GM12878 (cell line): Measurements from ENCODE around the gene GMDS. TPM values are rescaled to one million over a fixed set of nuclear protein-coding genes. Genes with fewer than 3 reads are reported as not detected.

Experiments used
- ATAC-seq: fragments of 200-7000 bp; cut with Tn5 transposase; 3 replicates; pipeline ENCODE4 v1.9.1; 2020; ENCODE audit warnings: mild to moderate bottlenecking, moderate library complexity
- BruUV-seq: library from RNA; stranded (reverse); fragments of 400-500 nt; replicated peaks from 2 replicates; lab custom pipeline; 2021; lab: Mats Ljungman, UMichigan
- CTCF ChIA-PET: fragments of 300-600 bp; sonication (Branson Sonifier 250); formaldehyde crosslinking; extraction: SDS; loops from one replicate; lab custom pipeline; 2021; ENCODE audit warnings: inconsistent platforms; lab: Yijun Ruan, JAX
- POLR2A ChIA-PET: fragments of 350-600 bp; formaldehyde crosslinking; extraction: SDS; loops from one replicate; lab custom pipeline; 2021; ENCODE audit warnings: inconsistent platforms; lab: Charles Lee
- RAD21 ChIA-PET: fragments of 300-600 bp; sonication (Branson Sonifier 250); formaldehyde crosslinking; loops from one replicate; lab custom pipeline; 2023; ENCODE audit warnings: antibody characterized with exemption; ENCODE audit not compliant: unreplicated experiment; lab: Charles Lee
- SMC1A ChIA-PET: fragments of 300-600 bp; sonication (Branson Sonifier 250); formaldehyde crosslinking; loops from one replicate; lab custom pipeline; 2023; ENCODE audit not compliant: unreplicated experiment, uncharacterized antibody; lab: Charles Lee
- DNase-seq: peaks from one replicate; pipeline ENCODE4 v3.0.0-alpha.2; 2011; ENCODE audit warnings: low read depth, low spot score
- FAIRE-seq: peaks from 3 replicates; lab custom pipeline; 2011; peaks lifted over from hg19 to GRCh38; lab: Jason Lieb, UNC
- H2AFZ ChIP-seq: 2 replicates; pipeline ENCODE4 v1.6.0; 2011; ENCODE audit warnings: low read depth, low read length, control low read depth; ENCODE audit not compliant: control insufficient read depth
- H3K27ac ChIP-seq: 2 replicates; pipeline ENCODE4 v1.5.1; 2011; ENCODE audit warnings: control low read depth; ENCODE audit not compliant: control insufficient read depth, insufficient read depth
- H3K27me3 ChIP-seq, 2 experiments: replicated peaks in 1 of 2; 2 replicates each; pipeline versions ENCODE4 v1.6.0 to v1.6.1; 2011; ENCODE audit warnings: low read length in 1 of 2; ENCODE audit not compliant: control insufficient read depth in 2 of 2, insufficient read depth in 2 of 2
- H3K36me3 ChIP-seq, 2 experiments: 2 replicates each; pipeline ENCODE4 v1.5.1; 2011; ENCODE audit warnings: low read length in 1 of 2; ENCODE audit not compliant: control insufficient read depth in 2 of 2, insufficient read depth in 2 of 2
- H3K4me1 ChIP-seq: 2 replicates; pipeline ENCODE4 v1.6.1; 2011; ENCODE audit warnings: mild to moderate bottlenecking, low read length, moderate library complexity, mixed read lengths; ENCODE audit not compliant: control insufficient read depth, insufficient read depth
- H3K4me2 ChIP-seq: 2 replicates; pipeline ENCODE4 v1.6.0; 2011; ENCODE audit warnings: control low read depth; ENCODE audit not compliant: control insufficient read depth, insufficient read depth
- H3K4me3 ChIP-seq: fragments of 200-600 bp; sonication (generic); 2 replicates; pipeline ENCODE4 v1.5.1; 2016
- H3K79me2 ChIP-seq: 2 replicates; pipeline ENCODE4 v1.6.0; 2011; ENCODE audit warnings: low read length; ENCODE audit not compliant: control insufficient read depth, insufficient read depth
- H3K9ac ChIP-seq: 2 replicates; pipeline ENCODE4 v1.8.0; 2011; ENCODE audit warnings: low read length, control low read depth, mixed read lengths; ENCODE audit not compliant: control insufficient read depth, insufficient read depth
- H3K9me3 ChIP-seq: replicated peaks from 3 replicates; pipeline ENCODE4 v1.5.1; 2011; ENCODE audit warnings: mild to moderate bottlenecking, low read length; ENCODE audit not compliant: control insufficient read depth, insufficient read depth
- H4K20me1 ChIP-seq: 2 replicates; pipeline ENCODE4 v1.6.0; 2011; ENCODE audit not compliant: control insufficient read depth, insufficient read depth
- ATF2 ChIP-seq: IDR thresholded peaks from 2 replicates; pipeline ENCODE4 v1.6.1; 2012; ENCODE audit warnings: low read length, inconsistent platforms
- BCLAF1 ChIP-seq: fragments of 450-650 bp; IDR thresholded peaks from 2 replicates; pipeline ENCODE4 v1.6.1; 2017; ENCODE audit warnings: antibody characterized with exemption, mild to moderate bottlenecking, moderate library complexity
- BHLHE40 ChIP-seq, 2 experiments: fragments of 450-650 bp in 1 of 2; IDR thresholded peaks; 2 replicates each; pipeline ENCODE4 v1.6.1; 2011 to 2017; ENCODE audit warnings: low read depth in 2 of 2, borderline replicate concordance in 1 of 2, improper control_type of control experiment in 1 of 2, low read length in 1 of 2, mild to moderate bottlenecking in 1 of 2
- CBFB ChIP-seq: IDR thresholded peaks from 2 replicates; pipeline ENCODE4 v1.6.1; 2016; ENCODE audit warnings: antibody characterized with exemption, low read depth
- CREM ChIP-seq: IDR thresholded peaks from 2 replicates; pipeline ENCODE4 v1.6.1; 2014; ENCODE audit warnings: antibody characterized with exemption, low read depth
- GATAD2B ChIP-seq: fragments of 450-650 bp; conservative IDR thresholded peaks from 2 replicates; pipeline ENCODE4 v1.6.1; 2017; ENCODE audit warnings: low read depth, mild to moderate bottlenecking, moderate library complexity
- HCFC1 ChIP-seq: fragments of 150-350 bp; IDR thresholded peaks from 2 replicates; pipeline ENCODE4 v1.6.1; 2014; ENCODE audit warnings: low read length
- KAT2A ChIP-seq: conservative IDR thresholded peaks from 2 replicates; pipeline ENCODE4 v1.6.1; 2011; ENCODE audit warnings: low read depth, low read length; ENCODE audit not compliant: control insufficient read depth
- MTA2 ChIP-seq: fragments of 450-650 bp; IDR thresholded peaks from 2 replicates; pipeline ENCODE4 v1.6.1; 2016; ENCODE audit warnings: low read depth, mild to moderate bottlenecking, moderate library complexity
- POLR2AphosphoS2 ChIP-seq: IDR thresholded peaks from 2 replicates; pipeline ENCODE4 v1.6.1; 2011; ENCODE audit warnings: low read depth, mild to moderate bottlenecking, low read length, improper control_type of control experiment, moderate library complexity
- POLR2AphosphoS5 ChIP-seq: IDR thresholded peaks from 2 replicates; pipeline ENCODE4 v1.6.1; 2011; ENCODE audit warnings: mild to moderate bottlenecking, low read length, inconsistent platforms
- RELB ChIP-seq: fragments of 450-650 bp; IDR thresholded peaks from 2 replicates; pipeline ENCODE4 v1.6.1; 2017; ENCODE audit warnings: low read depth, mild to moderate bottlenecking, moderate library complexity
- TBL1XR1 ChIP-seq: IDR thresholded peaks from 2 replicates; pipeline ENCODE4 v1.6.1; 2012; ENCODE audit warnings: low read depth, low read length, improper control_type of control experiment
- TCF7 ChIP-seq: IDR thresholded peaks from 2 replicates; pipeline ENCODE4 v1.6.1; 2014; ENCODE audit warnings: antibody characterized with exemption, borderline replicate concordance
- USF2 ChIP-seq: IDR thresholded peaks from 2 replicates; pipeline ENCODE4 v1.6.1; 2011; ENCODE audit warnings: low read depth, low read length, improper control_type of control experiment, borderline replicate concordance
- YBX1 ChIP-seq: fragments of 450-650 bp; IDR thresholded peaks from 2 replicates; pipeline ENCODE4 v1.6.1; 2016; ENCODE audit warnings: antibody characterized with exemption
- YY1 ChIP-seq: IDR thresholded peaks from 2 replicates; pipeline ENCODE4 v1.6.1; 2011; ENCODE audit warnings: low read depth, mild to moderate bottlenecking, low read length
- ZNF207 ChIP-seq: fragments of 450-650 bp; IDR thresholded peaks from 2 replicates; pipeline ENCODE4 v1.6.1; 2014; ENCODE audit warnings: antibody characterized with exemption, mild to moderate bottlenecking, borderline replicate concordance
- WGBS: methylation state at CpG from one replicate; pipeline ENCODE4 v1.1.6; 2016; ENCODE audit warnings: low lambda C conversion rate; ENCODE audit not compliant: insufficient replicate concordance, insufficient coverage; ENCODE audit errors: missing lambda C conversion rate; 5-methylcytosine and 5-hydroxymethylcytosine counted together
- in situ Hi-C: fragments of 300-500 bp; cut with MboI; formaldehyde crosslinking; loops from 9 replicates; pipeline ENCODE4 v1.14.3; 2018; ENCODE audit warnings: mixed read lengths
- intact Hi-C: fragments of 100-400 bp; cut with micrococcal nuclease; formaldehyde crosslinking; loops from one replicate; pipeline ENCODE4 v1.14.2; 2022; ENCODE audit not compliant: unreplicated experiment
- polyA plus RNA-seq, 11 experiments: library from polyadenylated mRNA; depleted of rRNA in 4 of 11; unstranded in 6 of 11; stranded (reverse) in 5 of 11; fragments of >200 nt; fragmentation: Nextera tagmentation in 4 of 11; fragmentation: Illumina TruSeq in 1 of 11; extraction: Ambion mirVana in 4 of 11; extraction: Trizol in 1 of 11; gene quantifications; 1 replicate in 1 of 11; 2 replicates in 10 of 11; pipeline versions ENCODE4 v1.2.1 to v1.2.3, GENCODE V29; 2011 to 2016; ENCODE audit warnings: inconsistent platforms in 2 of 11, missing spikeins in 2 of 11, low read depth in 1 of 11
- total RNA-seq, 4 experiments: library from RNA; depleted of rRNA in 3 of 4; stranded (reverse); fragments of >200 nt in 3 of 4; fragmentation: Illumina TruSeq in 1 of 4; extraction: Trizol in 1 of 4; gene quantifications; 2 replicates each; pipeline versions ENCODE4 v1.2.1 to v1.2.3, GENCODE V29; 2013 to 2021

The GMDS gene
- total and polyA plus RNA-seq, 10 of the 15 experiments (the other 5 are each of a cell fraction or from before 2014, with no cell fraction given) = 0.61 to 53.8 (median 29.3) TPM

GRCh38 chr6:1770435-1770843, 475.0 kb downstream of the GMDS start:
- CTCF ChIA-PET = interaction anchor here (0.9 to 3.1 kb wide), 5 partner anchors 15 to 94 kb away, joined by 3 to 7 read pairs (median 3); no protein-coding TSS in a partner anchor
- TF ChIP-seq MTA2 = peak; percentile 94
- TF ChIP-seq POLR2AphosphoS5 = no peak
- TF ChIP-seq POLR2AphosphoS2 = no peak
- TF ChIP-seq RELB = peak; percentile 45; the same call in 1 of the 2 replicates
- peak; percentile 38; the same call in 1 of the 2 replicates for TF ChIP-seq YY1
- TF ChIP-seq TBL1XR1 = peak; percentile 52; the same call in 1 of the 2 replicates
- TF ChIP-seq ZNF207 = no peak
- TF ChIP-seq YBX1 = no peak
- peak; percentile 70 for TF ChIP-seq GATAD2B
- no peak for TF ChIP-seq CREM
- no peak for TF ChIP-seq KAT2A
- peak; percentile 66 to 77 for TF ChIP-seq BHLHE40 (IDR thresholded peaks at IDR 0.05; ENCODE audit: borderline replicate concordance in 1 of 2, low read depth in 2 of 2, low read length in 1 of 2)
- no peak for TF ChIP-seq HCFC1
- no peak for TF ChIP-seq BCLAF1
- TF ChIP-seq ATF2 = 0 out of 2 replicates have a peak, but pooled peaks have one; percentile 54
- 0 out of 2 replicates have a peak, but pooled peaks have one; percentile 28 for TF ChIP-seq CBFB
- no peak for TF ChIP-seq TCF7
- no peak for TF ChIP-seq USF2

More at GRCh38 chr6:1770435-1770843, 475.0 kb downstream of the GMDS start:
- Histone ChIP-seq H4K20me1 (no peaks in the 10 kb centered on the region), H3K4me3 (peak overlapping the region; percentile 17; the same call in 1 of the 2 replicates), H3K36me3 (no peaks in the 10 kb centered on the region; a peak in 1 of 4 replicates), H3K9ac (no peak overlapping the region), H3K27ac (peak overlapping the region; percentile 20; the same call in 1 of the 2 replicates), H3K4me2 (peak overlapping the region; percentile 48), H2AFZ (peak overlapping the region; percentile 13), H3K9me3 (no peaks in the 10 kb centered on the region), H3K27me3 (no peaks in the 10 kb centered on the region), H3K4me1 (peaks cover 14% of the 10 kb centered on the region; the same call in 1 of the 2 replicates), H3K79me2 (no peaks in the 10 kb centered on the region)
- no TSS peak for BruUV-seq
- DNase-seq (peak; percentile 65), FAIRE-seq (peak; percentile 56), ATAC-seq (peak; percentile 98)
- SMC1A ChIA-PET = interaction anchor here (0.9 to 2.0 kb wide), 3 partner anchors 14 to 32 kb away, joined by 3 to 5 read pairs (median 4); no protein-coding TSS in a partner anchor
- 13% methylated on average over 7 of the region's 7 CpGs for WGBS
- intact Hi-C loops = loop anchor here (1.0 to 10.0 kb wide), 2 partner anchors 31 to 166 kb away; partner anchors contain the start of gene FOXC1
- POLR2A ChIA-PET = interaction anchor here (0.6 to 1.4 kb wide), 2 partner anchors 14 to 23 kb away, joined by 3 read pairs; no protein-coding TSS in a partner anchor
- in situ Hi-C loops = no loop called here
- RAD21 ChIA-PET = interaction anchor here (0.8 to 1.2 kb wide), 3 partner anchors 12 to 16 kb away, joined by 3 to 4 read pairs (median 4); no protein-coding TSS in a partner anchor
